GM23248 (cell line): Measurements from ENCODE around the gene NBEAL2.

Experiments
- EZH2 ChIP-seq: fragments of 200-600 bp; sonication (generic); IDR thresholded peaks from 2 replicates; pipeline ENCODE4 v1.6.1; 2018; ENCODE audit warnings: antibody characterized with exemption, mild to moderate bottlenecking; ENCODE audit not compliant: insufficient read depth, poor library complexity, severe bottlenecking
- EZH2phosphoT487 ChIP-seq: fragments of 200-600 bp; sonication (generic); IDR thresholded peaks from 2 replicates; pipeline ENCODE4 v1.6.1; 2018; ENCODE audit warnings: antibody characterized with exemption, moderate library complexity, mild to moderate bottlenecking, low read depth; ENCODE audit not compliant: insufficient read depth

GRCh38 chr3:47017504-47018268, 38.2 kb downstream of the NBEAL2 start:
- TF ChIP-seq EZH2, result no peak
- TF ChIP-seq EZH2phosphoT487, result no peak
